GM19328 (cell line): ENCODE data around the gene ARMCX5.
A peak's percentile ranks its signal among the peaks of the same experiment; 100 is the strongest.

Source experiments
- ATAC-seq: cut with Tn5 transposase; IDR thresholded peaks from one replicate; pipeline ENCODE4 v1.9.1; 2021; ENCODE audit warnings: mild to moderate bottlenecking, moderate library complexity; ENCODE audit not compliant: unreplicated experiment

Gene ARMCX5

GRCh38 chrX:102599084-102599950 is at the start of gene ARMCX5:
ARMCX5 (plus strand) TSS chrX:102599515; CDS start chrX:102602142, 2,627 bp downstream.
- peak; percentile 85 for ATAC-seq

- ATAC-seq = no peak
Observed at GRCh38 chrX:102558607-102559006, 40.7 kb upstream of the ARMCX5 start.

GRCh38 chrX:102560423-102561068 is 38.8 kb upstream of the ARMCX5 start:
- no peak for ATAC-seq

- ATAC-seq = no peak
Observed at GRCh38 chrX:102580891-102581290, 18.4 kb upstream of the ARMCX5 start.

GRCh38 chrX:102593367-102593766 is 5.9 kb upstream of the ARMCX5 start:
- ATAC-seq = no peak

- no peak for ATAC-seq
Observed at GRCh38 chrX:102599951-102600579, 750 bp downstream of the ARMCX5 start.

GRCh38 chrX:102604327-102604726 is 5.0 kb downstream of the ARMCX5 start:
- ATAC-seq = no peak

GRCh38 chrX:102606115-102606514 is 6.8 kb downstream of the ARMCX5 start:
- ATAC-seq = no peak

- no peak for ATAC-seq
Observed at GRCh38 chrX:102610905-102611304, 11.6 kb downstream of the ARMCX5 start.

- ATAC-seq = no peak
Observed at GRCh38 chrX:102624105-102624504, 24.8 kb downstream of the ARMCX5 start.

- no peak for ATAC-seq
Observed at GRCh38 chrX:102627640-102628039, 28.3 kb downstream of the ARMCX5 start.

- no peak for ATAC-seq
Observed at GRCh38 chrX:102637561-102637960, 38.2 kb downstream of the ARMCX5 start.

- no peak for ATAC-seq
Observed at GRCh38 chrX:102650903-102651241, 51.6 kb downstream of the ARMCX5 start.

- ATAC-seq = no peak
Observed at GRCh38 chrX:102651242-102652011, 52.1 kb downstream of the ARMCX5 start, which contains the start of gene GPRASP1. GPRASP1 (plus strand) TSS chrX:102651483; CDS start chrX:102653914, 2,431 bp downstream.

GRCh38 chrX:102652031-102652688 is 52.8 kb downstream of the ARMCX5 start:
- no peak for ATAC-seq
